ENCODE data around the gene NYAP1.

NYAP1 gene

DNA sequence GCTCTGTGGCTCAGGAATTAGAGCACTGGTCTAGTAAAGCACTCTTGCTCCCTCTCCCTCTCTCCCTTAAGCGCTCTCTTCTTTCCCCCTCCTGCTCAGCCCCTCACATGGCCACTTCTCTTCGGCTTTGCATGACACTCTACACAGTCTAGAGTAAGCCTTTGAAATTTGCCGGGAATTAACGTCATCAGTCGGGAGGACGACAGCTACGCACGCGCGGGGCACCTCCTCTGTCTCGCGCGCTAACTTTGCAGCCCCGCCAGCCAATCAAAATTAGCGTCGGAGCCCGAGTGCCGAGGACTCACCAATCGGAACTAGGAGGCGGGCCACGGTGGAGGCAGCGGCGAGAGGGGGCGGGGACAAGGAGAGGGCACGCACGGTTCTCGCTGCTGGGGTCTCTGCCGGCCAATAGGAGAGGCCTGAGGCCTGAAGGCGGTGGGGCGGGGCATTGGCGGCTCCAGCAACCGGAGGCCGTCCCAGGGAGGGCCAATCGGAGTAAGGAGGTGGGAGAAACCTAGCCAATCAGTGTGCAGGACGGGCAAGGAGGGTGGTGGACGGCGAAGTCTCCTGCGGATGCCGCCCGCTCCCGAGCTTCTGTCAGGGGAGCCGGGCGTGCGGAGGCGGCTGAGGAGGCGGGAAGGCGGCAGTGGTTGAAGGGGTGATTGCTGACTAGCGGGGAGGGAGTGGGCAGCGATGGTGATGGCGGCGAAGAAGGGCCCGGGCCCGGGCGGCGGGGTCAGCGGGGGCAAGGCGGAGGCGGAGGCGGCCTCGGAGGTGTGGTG is 55.1 kb downstream of the NYAP1 start, which contains the start of gene AGFG2 (continued):
- TF ChIP-seq, protein P1, sequence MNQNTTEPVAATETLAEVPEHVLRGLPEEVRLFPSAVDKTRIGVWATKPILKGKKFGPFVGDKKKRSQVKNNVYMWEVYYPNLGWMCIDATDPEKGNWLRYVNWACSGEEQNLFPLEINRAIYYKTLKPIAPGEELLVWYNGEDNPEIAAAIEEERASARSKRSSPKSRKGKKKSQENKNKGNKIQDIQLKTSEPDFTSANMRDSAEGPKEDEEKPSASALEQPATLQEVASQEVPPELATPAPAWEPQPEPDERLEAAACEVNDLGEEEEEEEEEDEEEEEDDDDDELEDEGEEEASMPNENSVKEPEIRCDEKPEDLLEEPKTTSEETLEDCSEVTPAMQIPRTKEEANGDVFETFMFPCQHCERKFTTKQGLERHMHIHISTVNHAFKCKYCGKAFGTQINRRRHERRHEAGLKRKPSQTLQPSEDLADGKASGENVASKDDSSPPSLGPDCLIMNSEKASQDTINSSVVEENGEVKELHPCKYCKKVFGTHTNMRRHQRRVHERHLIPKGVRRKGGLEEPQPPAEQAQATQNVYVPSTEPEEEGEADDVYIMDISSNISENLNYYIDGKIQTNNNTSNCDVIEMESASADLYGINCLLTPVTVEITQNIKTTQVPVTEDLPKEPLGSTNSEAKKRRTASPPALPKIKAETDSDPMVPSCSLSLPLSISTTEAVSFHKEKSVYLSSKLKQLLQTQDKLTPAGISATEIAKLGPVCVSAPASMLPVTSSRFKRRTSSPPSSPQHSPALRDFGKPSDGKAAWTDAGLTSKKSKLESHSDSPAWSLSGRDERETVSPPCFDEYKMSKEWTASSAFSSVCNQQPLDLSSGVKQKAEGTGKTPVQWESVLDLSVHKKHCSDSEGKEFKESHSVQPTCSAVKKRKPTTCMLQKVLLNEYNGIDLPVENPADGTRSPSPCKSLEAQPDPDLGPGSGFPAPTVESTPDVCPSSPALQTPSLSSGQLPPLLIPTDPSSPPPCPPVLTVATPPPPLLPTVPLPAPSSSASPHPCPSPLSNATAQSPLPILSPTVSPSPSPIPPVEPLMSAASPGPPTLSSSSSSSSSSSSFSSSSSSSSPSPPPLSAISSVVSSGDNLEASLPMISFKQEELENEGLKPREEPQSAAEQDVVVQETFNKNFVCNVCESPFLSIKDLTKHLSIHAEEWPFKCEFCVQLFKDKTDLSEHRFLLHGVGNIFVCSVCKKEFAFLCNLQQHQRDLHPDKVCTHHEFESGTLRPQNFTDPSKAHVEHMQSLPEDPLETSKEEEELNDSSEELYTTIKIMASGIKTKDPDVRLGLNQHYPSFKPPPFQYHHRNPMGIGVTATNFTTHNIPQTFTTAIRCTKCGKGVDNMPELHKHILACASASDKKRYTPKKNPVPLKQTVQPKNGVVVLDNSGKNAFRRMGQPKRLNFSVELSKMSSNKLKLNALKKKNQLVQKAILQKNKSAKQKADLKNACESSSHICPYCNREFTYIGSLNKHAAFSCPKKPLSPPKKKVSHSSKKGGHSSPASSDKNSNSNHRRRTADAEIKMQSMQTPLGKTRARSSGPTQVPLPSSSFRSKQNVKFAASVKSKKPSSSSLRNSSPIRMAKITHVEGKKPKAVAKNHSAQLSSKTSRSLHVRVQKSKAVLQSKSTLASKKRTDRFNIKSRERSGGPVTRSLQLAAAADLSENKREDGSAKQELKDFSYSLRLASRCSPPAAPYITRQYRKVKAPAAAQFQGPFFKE (tag by site-specific recombination; IDR thresholded peaks at IDR 0.05; ENCODE audit: borderline replicate concordance), result no peak
- no peak for TF ChIP-seq ZNF354C (tag by site-specific recombination; IDR thresholded peaks at IDR 0.05; ENCODE audit: borderline replicate concordance, low read depth)
- TF ChIP-seq ZNF324 (tag by site-specific recombination; IDR thresholded peaks at IDR 0.05), result peak; percentile 54; the same call in 1 of the 2 replicates
- TF ChIP-seq, protein P2, sequence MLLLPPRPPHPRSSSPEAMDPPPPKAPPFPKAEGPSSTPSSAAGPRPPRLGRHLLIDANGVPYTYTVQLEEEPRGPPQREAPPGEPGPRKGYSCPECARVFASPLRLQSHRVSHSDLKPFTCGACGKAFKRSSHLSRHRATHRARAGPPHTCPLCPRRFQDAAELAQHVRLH (tag by site-specific recombination; IDR thresholded peaks at IDR 0.05), result no peak
- peak; percentile 4; the same call in 1 of the 2 replicates for TF ChIP-seq ZNF146 (tag by site-specific recombination; IDR thresholded peaks at IDR 0.05)
- TF ChIP-seq MZF1 (tag by site-specific recombination; IDR thresholded peaks at IDR 0.05; ENCODE audit: borderline replicate concordance), result no peak
- TF ChIP-seq, protein P3, sequence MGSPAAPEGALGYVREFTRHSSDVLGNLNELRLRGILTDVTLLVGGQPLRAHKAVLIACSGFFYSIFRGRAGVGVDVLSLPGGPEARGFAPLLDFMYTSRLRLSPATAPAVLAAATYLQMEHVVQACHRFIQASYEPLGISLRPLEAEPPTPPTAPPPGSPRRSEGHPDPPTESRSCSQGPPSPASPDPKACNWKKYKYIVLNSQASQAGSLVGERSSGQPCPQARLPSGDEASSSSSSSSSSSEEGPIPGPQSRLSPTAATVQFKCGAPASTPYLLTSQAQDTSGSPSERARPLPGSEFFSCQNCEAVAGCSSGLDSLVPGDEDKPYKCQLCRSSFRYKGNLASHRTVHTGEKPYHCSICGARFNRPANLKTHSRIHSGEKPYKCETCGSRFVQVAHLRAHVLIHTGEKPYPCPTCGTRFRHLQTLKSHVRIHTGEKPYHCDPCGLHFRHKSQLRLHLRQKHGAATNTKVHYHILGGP (tag by site-specific recombination; IDR thresholded peaks at IDR 0.05), result no peak
- no peak for TF ChIP-seq ZNF521 (tag by site-specific recombination; IDR thresholded peaks at IDR 0.05)
- TF ChIP-seq KLF7 (tag by site-specific recombination; IDR thresholded peaks at IDR 0.05; ENCODE audit: borderline replicate concordance), result no peak
- TF ChIP-seq ZNF366 (tag by site-specific recombination; conservative IDR thresholded peaks at IDR 0.05), result peak; percentile 86
- TF ChIP-seq RBAK (tag by site-specific recombination; IDR thresholded peaks at IDR 0.05), result no peak
- TF ChIP-seq ZNF48 (tag by site-specific recombination; IDR thresholded peaks at IDR 0.05), result no peak
- peak; percentile 92 for TF ChIP-seq KLF16 (tag by site-specific recombination; IDR thresholded peaks at IDR 0.05)
- no peak for TF ChIP-seq ZNF555 (tag by site-specific recombination; conservative IDR thresholded peaks at IDR 0.05)
- TF ChIP-seq, protein P4, sequence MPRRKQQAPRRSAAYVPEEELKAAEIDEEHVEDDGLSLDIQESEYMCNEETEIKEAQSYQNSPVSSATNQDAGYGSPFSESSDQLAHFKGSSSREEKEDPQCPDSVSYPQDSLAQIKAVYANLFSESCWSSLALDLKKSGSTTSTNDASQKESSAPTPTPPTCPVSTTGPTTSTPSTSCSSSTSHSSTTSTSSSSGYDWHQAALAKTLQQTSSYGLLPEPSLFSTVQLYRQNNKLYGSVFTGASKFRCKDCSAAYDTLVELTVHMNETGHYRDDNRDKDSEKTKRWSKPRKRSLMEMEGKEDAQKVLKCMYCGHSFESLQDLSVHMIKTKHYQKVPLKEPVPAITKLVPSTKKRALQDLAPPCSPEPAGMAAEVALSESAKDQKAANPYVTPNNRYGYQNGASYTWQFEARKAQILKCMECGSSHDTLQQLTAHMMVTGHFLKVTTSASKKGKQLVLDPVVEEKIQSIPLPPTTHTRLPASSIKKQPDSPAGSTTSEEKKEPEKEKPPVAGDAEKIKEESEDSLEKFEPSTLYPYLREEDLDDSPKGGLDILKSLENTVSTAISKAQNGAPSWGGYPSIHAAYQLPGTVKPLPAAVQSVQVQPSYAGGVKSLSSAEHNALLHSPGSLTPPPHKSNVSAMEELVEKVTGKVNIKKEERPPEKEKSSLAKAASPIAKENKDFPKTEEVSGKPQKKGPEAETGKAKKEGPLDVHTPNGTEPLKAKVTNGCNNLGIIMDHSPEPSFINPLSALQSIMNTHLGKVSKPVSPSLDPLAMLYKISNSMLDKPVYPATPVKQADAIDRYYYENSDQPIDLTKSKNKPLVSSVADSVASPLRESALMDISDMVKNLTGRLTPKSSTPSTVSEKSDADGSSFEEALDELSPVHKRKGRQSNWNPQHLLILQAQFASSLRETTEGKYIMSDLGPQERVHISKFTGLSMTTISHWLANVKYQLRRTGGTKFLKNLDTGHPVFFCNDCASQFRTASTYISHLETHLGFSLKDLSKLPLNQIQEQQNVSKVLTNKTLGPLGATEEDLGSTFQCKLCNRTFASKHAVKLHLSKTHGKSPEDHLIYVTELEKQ (tag by site-specific recombination; IDR thresholded peaks at IDR 0.05; ENCODE audit: borderline replicate concordance), result no peak
- peak; percentile 38 for TF ChIP-seq ZNF501 (tag by site-specific recombination; IDR thresholded peaks at IDR 0.05)
- TF ChIP-seq ZNF155 (tag by site-specific recombination; IDR thresholded peaks at IDR 0.05), result no peak
- TF ChIP-seq MEIS1 (CRISPR knock-in tag; IDR thresholded peaks at IDR 0.05; ENCODE audit: borderline replicate concordance), result no peak
- TF ChIP-seq SETDB1 (IDR thresholded peaks at IDR 0.05; ENCODE audit: insufficient read length, low read length), result no peak
- peak; percentile 78 for TF ChIP-seq WT1 (tag by site-specific recombination; IDR thresholded peaks at IDR 0.05)
- TF ChIP-seq ZNF169 (tag by site-specific recombination; IDR thresholded peaks at IDR 0.05), result no peak
- TF ChIP-seq ZBTB1 (tag by site-specific recombination; IDR thresholded peaks at IDR 0.05), result 0 out of 2 replicates have a peak, but pooled peaks have one; percentile 83
- TF ChIP-seq ZNF626 (tag by site-specific recombination; IDR thresholded peaks at IDR 0.05), result no peak
- no peak for TF ChIP-seq ZNF426 (tag by site-specific recombination; IDR thresholded peaks at IDR 0.05)
- TF ChIP-seq ZNF776 (tag by site-specific recombination; IDR thresholded peaks at IDR 0.05; ENCODE audit: borderline replicate concordance), result no peak
- TF ChIP-seq, protein P5, sequence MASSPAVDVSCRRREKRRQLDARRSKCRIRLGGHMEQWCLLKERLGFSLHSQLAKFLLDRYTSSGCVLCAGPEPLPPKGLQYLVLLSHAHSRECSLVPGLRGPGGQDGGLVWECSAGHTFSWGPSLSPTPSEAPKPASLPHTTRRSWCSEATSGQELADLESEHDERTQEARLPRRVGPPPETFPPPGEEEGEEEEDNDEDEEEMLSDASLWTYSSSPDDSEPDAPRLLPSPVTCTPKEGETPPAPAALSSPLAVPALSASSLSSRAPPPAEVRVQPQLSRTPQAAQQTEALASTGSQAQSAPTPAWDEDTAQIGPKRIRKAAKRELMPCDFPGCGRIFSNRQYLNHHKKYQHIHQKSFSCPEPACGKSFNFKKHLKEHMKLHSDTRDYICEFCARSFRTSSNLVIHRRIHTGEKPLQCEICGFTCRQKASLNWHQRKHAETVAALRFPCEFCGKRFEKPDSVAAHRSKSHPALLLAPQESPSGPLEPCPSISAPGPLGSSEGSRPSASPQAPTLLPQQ (tag by site-specific recombination; IDR thresholded peaks at IDR 0.05), result peak; percentile 67
